Activated naive CD8-positive, alpha-beta T cell treated with anti-CD3 and anti-CD28 coated beads, Interleukin-2, amount 50 U/mL, for 16 hours (primary cell): ENCODE data around the gene PXK.

Experiments used
- DNase-seq: peaks from one replicate; pipeline ENCODE4 v3.0.0-alpha.2; 2020; ENCODE audit warnings: low read depth, low spot score

PXK gene

DNA sequence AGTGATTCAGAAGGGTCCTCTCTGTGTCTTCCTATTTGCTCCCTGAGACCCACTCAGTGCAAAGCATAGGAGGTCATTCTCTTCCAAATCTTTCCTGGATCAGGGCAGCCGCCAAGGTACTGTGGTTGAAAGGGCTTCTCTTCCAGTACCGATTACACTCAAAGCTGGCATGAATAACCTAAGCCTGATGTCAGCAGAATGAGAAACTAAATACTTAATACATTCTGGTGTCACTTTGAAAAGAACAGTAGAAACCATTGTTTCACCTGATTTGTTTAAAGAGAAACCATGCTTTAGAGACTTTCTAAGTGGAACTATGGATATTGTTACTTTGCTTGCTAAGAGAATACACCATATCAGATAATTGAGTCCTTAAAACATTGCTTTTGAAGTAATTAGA, 50.8 kb downstream of the PXK start:
- DNase-seq: no peak

DNA sequence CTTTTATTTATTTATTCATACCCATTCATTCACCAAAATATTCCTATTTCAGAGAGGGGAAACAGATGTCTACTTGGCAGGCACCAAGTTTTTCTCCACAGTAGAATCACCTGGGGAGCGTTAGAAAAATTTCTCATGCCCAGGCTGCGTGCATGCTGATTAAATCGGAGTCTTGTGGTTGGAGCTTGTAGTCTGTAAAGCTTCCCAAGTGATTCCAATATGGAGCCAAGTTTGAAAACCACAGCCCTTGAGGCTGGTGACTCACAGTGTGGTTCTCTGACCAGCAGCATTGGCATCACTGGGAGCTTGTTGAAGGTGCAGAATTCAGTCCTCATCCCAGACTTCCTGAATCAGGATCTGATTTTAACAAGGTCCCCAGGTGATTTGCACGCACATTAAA, 51.2 kb downstream of the PXK start:
- no peak for DNase-seq

DNA sequence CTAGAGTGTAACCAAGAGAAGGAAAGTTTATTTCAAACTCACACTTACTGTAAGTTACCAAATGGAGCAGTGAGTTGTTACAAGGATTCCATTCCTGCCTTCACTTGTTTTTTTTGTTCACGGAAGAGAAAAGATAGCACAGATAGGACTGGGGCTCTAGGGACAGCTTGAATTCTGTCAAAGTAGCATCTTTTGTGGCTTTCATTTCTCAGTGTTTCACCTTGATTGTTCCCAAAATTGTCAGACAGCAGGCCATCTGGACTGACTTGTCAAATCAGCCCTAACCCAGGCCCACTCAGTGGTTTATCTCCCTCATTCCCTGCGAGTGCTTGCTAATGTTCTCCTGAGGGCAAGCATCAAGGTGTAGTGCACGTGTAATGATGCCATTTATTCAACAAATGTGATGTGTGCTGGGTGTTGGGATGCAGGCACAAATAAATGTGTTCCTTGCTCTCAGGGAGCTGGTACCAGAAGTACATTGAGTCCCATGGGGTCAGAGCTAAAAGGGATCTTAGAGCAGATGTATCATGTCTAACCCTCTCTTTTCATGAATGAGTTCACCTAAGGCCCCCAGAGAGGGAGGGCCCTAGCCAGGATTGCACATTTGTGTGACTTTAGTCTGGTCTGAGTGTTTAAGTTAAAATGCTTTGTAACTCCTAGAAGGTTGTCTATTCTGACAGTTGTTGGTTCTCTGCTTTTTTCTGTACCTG, 51.8 kb downstream of the PXK start:
- no peak for DNase-seq

DNA sequence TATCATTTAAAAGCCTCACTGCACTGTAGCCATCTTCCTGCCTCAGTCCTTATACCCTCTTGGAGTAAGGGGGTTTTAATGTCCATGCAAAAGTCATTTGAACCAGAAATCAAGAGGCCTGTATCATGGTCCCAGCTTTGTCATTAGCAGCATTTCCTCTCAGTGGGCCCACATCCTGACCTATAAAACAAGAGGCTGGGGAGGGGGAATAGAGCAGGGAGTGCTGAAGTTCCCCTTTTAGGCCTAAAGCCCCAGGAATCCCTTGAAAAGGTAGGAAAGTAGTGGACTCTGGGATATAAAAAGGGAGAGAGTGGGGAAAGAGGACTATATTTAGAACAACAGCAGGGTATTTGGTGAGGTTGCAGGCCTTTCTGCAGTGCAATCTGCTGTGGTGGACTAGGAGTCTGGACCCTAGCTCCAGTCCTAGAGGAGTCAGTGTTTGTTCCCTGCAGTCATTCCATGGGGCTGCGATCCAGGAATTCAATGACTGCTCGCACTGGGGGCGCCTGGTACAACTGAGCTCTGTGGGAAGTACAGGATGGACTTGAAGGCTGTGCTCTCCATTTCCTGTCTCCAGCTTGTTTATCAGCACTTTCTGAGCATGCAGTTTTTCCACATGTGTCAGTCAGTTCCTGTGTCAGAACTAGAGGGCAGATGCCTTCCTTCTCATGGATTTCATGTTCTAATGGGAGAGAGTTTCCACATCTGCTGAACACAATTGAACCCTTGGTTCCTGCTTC, 54.1 kb downstream of the PXK start:
- DNase-seq: no peak

DNA sequence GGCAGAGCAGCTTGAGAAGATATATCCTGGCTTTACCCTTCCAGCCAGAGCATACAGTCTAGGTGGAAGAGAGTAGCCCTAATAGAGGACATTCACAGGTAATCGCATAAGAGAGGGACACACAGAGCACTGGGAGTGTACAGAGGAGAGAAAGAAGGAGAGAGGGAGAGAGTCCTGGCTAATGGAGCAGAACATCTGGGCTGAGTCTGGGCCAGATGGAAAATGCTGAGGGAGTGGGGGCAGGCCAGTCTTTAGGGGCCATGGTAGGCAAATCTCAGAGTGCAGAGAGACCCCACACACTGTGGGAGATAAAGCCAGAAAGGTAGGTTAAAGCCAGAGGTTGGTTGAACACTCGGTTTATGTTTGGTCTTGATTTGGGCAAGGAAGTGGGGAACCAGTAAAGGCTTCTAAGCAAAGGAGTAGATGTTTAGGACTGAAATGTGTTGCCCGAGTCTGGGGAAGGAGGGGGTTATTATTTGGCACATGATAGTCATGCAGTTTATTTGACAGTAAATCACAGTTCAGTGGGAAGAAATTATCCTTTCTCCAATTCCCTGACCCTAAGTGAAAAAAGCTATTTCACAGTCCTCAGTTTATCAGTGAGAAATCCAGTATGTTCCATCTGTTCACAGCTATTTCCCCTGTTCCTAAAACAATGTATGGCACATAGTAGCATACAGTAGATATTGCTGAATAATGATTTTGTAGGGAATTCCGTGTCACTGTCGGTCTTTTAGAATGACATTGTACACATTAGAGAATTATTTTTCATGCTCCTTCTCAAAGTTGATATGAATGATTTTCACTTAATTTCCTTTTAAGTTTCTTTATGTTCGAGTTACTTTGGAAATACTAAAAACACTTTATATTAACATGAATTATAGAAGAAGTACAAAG, 55.2 kb downstream of the PXK start:
- no peak for DNase-seq

DNA sequence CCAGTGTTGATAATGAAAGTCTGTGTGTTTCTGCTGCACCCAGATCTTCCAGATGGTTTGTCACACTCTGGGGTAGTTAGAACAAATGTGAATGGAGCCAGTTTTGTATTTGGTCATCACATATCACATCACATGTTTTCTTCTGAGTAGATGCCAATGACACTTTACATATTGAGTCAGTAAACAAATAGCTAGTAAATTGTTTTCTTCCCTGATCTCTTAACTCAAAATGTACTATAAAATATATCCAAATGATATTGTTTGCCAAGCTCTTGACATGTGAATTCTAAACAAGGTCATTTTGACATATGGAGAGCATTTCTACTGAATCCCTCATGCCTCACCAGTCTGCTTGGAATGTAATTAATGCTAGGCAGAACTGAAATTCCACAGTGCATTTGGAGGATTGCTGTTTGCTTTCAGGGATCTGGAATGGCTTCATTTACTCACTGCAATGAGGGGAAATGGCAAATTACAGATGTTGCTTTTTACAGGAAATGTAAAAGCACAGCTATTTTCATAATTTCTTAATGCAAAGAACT, 55.9 kb downstream of the PXK start:
- DNase-seq: no peak

DNA sequence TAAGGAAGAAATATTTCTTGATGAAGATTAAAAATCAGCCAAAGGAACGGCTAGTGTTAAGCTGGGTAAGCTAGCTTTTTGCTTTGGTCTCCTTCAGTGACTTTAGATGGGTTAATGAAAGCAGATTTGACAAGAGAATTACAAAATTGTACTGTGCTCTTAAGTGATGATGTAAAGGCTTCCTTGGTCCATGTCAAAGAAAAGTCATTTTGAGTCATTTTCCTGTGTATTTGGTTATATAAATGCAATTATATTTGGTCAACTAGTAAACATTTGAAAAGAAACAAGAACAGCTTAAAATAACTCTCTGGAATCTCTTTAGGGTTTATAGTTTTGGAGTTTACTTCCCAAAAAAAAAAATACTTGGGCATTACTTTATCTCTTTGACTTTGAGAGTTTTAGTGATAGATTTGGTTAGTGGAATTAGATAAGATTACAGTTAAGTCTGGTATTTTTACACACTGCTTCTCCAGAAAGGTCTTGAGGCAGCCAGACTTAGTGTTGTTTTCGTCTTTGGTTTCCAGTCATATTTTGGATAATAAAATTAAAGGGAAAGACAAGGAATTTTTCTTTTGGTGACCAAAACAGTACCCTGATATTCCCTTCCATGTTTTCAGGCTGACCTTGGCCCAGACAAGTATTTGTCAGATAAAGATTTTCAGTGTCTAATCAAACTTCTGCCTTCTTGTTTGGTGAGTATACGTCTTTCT, 58.6 kb downstream of the PXK start:
- no peak for DNase-seq

DNA sequence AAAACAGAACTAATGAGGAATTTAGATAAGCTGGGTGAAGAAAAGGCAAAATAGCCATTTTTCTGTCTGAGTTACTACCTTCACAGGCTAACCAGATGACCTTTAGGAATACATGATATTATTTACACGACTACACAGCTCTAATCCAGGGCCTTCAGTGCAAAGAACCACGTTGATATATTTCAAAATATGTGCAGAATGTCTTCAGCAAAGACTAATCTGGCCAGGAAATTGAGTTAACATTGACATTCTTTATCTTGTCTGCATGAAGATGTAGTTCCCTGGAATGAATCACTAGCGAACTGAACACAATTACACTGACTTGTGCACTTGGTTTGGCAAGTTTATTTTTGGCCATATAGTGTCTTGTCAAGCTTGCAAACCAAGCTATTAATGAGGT, 59.5 kb downstream of the PXK start:
- DNase-seq: no peak

DNA sequence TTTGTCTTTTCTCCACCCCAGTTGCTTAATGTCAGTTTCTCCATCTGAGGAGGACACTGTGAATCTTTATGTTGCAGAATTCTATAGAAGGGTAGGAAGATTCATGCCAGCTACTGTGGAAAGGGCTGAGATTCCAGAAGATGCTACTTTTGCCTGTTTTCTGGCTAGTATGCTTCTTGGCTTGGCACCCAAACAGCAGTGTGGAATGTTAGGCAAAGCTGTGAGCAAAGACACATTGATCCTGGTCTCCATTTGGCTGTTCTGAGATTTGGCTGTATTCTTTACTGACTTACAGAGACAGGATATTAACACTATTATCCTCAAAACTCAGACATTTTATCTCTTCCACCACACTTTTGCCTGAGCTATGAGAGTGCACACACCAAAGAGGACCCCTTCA, 61.6 kb downstream of the PXK start:
- no peak for DNase-seq

DNA sequence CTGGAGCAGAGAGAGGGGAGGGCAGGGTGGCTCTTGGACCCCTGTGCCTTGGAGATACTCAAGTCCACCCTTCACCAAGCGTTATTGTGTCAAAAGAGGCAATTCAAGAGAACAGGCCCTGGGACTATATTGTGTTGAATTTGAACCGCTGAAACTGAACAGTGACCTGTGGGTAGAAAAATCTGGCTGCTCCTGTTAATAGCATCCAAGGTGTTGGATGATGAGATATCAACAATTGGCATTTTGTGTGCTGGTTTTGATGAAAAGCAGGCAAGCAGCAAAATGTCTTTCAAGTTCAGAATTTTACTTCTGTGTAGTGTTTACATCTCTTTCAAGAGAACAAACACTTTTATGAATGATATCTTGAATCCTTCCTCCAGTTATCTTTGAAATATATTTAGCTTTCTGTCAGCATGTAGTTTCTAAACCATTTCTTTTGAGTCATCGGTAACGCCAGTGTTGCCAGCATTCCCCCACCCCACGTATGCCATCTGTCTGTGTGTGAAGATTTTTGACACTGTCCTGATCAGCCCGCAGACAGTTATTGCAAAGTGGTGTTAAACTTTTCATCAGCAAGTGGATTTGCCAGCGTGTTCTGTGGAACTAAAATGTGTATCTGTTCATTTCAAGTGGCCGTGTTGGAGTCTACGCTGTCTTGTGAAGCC, 66.1 kb downstream of the PXK start:
- DNase-seq: no peak

DNA sequence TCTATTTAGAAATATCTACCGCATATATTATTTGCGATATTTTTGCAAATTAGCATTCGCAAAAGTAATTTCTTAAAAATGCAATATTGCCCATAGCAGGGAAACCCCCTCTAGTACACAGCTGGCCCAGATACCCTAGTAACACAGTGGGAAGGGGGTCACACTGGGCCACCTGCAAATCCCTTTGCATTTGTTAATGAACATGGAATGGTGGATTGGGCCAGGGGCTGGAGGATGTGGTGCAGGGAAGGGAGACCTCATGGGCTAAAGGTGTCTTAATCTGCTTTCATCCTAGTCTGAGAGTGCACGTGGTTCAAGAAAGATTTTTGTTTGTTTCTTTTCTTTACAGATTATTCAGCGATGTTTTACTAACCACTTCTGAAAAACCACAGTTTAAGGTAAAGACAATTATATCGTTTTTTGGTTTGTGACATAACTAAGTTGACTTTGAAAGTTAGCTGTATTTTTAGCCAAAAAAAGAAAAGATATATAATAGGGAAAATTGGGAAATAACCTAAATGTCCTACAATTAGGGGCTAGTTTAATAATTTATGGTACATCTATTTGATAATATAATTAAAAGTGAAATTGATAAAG, 70.9 kb downstream of the PXK start:
- DNase-seq: no peak

DNA sequence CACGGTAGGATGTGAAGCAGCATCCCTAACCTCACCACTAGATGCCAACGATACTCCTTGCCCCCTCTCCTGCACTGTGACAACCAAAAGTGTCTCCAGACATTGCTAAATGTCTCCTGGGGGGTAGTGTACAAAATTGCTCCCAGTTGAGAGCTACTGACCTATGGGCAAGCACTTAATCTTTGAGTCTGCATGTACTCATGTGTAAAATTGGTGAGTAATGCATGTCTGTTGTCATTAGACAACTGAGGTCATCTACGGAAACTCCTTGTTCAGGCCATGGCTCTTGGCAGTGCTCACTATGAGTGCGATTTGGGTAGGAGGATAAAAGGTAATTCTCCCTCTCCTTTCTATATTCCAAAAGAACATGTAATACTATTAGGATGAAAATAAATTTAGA, 71.7 kb downstream of the PXK start:
- no peak for DNase-seq

DNA sequence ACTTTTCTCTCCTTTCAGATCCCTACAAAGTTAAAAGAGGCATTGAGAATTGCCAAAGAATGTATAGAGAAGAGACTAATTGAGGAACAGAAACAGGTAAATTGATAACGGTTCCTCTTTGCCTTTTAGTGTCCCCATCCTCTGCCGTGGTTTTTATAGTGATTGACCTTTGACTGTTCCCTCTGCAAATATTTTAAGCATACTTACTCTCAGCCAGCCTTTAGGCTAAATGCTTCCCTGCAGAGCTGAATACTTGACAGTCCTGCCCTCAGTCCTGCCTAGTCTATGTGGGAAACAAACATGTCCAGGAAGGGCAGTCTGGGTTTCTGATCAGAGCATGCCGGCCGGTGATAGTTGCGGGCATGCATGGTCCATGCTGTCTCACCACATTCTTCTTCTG, 76.2 kb downstream of the PXK start:
- DNase-seq: no peak

DNA sequence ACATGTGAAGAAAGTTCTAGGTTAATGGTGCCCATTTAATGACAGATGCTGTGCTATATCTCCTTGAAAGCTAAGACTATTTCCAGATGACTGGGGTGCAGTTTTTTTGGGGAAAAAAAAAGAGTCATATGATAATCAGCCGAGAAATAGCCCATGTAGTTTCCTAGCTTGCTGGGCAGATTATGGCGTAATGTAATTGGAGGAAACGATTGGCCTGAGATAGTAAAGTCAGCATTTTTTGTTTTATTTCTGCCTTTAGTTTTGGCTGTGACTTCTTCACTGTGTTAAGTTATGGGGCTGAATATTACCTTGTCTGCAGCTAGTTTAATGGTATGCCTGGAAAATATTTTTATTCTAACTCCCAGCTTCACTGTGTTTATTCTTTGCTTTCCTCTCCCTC, 77.0 kb downstream of the PXK start:
- DNase-seq: no peak

DNA sequence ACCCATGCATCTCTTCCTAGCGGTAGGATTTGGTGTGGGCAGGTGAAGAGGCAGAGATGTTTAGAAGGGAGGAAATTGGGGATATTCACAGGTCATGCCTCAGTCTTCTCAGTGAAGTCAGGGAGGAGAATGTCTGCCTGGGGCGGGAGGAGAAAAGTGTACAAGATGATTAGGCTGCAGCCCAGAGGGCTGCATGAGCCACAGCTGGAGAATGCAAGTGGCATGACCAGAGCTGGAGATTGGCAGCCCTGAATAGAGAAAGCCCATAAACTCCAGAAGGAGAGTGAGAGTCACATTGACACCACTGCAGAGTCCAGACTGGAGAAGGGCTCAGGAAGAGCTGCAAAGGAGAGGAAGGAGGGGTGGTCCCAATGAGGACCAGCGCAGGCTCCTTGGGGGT, 78.3 kb downstream of the PXK start:
- DNase-seq: no peak

DNA sequence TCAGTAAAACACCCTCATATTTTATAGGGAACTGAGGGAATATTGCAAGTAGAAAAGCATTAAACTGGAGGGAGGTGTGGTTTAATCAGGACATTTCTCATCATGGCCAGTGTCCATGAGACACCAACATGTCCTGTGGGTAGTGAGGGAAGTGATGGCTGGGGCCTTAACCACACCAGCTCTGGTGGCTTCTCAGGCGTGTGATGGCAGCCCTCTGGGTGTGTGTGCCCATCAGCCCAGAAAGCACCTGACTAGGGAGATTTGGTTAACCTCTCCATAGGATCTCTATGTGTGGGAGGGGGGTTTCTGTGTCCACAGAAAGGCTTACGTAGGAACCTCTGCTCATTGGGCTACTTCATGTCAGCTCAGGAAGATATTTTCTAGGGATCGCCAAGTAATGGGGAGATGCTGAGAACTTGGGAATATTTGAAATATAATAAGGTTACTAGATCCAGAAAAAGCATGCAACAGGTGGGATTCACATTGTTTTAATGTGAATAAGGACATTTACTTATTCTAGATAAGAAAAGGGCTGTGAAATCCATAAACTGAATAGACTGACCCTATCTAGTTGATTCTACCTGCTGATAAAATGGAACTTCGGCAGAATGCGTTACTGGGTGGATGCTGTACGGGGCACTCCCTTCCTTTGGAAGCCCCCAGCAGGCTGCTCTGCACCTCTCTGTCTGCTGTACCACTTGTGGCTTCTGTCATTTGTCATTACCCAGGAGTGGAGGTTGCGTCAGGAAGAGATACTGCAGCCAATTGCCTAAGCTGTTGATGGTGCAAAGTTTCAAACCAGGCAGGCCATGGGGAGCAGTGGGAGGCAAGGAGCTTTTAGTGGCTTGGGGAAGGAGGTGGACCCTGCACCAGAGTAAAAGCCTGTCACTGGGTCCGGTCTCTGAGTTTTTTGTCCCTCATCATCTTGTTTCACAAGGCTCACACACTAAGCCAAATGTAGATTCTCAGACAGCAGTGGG, 79.4 kb downstream of the PXK start:
- no peak for DNase-seq

DNA sequence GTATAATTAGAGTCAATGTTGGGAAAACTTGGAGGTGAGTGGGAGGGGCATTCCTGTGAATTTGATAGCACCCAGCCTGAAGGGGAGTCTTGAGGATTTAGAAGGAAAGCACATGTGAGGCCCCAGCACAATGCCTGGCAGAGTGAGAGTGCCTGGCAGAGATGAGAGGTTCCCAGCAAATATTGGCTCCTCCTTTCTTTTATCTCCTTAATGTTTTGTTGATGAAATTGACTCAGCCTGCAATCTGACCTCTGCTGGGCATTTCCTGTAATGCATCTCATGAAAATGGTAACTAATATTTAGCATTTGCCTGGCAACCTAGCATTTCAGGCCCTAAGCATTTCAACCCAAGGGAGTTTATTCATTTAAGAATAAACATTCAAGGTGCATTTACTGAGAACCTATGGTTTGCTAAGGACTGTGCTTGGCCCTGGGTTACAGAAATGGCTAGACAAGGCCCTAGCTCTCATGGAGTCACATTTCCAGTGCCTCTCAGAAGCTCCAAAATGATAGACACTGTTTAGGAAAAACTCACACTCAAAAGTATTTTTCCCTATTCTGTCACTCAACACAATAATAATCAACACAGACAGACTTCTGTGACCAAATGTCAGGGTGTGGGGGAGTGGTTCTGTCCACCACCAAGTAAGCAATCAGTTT, 82.0 kb downstream of the PXK start:
- DNase-seq: no peak

DNA sequence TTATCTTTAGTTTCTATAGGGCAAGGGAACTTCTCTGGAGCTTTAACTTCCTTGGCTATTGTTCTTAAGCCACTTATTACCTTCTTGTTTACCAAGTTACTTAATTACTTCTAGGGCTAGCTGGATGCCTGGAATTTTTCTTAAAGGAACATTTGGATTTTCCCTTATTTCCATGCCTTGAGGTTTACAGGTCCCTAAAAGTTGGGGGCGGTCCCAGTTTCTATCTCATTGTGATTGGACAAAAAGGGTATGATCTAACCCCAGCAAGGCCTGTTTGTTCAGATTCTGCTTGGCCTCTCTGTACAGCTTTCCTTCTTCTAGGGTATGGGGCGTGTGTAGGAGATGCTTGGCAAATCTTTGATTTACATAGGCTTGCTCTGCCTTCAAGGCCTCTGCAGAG, 83.5 kb downstream of the PXK start:
- no peak for DNase-seq

DNA sequence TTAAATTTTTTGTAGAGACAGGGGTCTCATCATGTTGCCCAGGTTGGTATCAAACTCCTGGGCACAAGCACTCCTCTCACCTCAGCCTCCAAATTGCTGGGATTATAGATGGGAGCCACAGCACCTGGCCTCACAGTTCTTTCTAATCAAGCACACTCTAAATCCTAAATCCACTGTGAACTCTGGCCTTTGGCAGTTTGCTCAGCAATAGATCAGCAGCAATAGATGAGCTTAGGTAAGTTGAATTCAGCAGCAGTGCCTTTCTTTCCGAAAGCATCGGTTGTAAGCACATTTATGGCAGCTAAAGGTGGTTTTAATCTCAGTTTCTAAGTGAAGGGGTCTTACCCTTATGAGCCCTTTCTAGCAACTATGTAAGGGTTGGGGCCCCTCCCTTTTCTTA, 84.4 kb downstream of the PXK start:
- no peak for DNase-seq
